DMS79 (cell line): ENCODE data around the gene SIN3A.
"Not testable (repeated sequence)": the region's sequence is repeated elsewhere in the genome, so short reads cannot be mapped to it uniquely, and the experiment has no call there.

Experiments used
- DNase-seq: peaks from one replicate; lab custom pipeline; 2025; lab: John Stamatoyannopoulos, UW

The SIN3A gene

GRCh38 chr15:75451674-75452363 lies at the start of gene SIN3A:
TSS of gene SIN3A (minus strand) at chr15:75451690. CDS start at chr15:75430375, 21,315 bp downstream.
- peak; percentile 97 for DNase-seq

DNA sequence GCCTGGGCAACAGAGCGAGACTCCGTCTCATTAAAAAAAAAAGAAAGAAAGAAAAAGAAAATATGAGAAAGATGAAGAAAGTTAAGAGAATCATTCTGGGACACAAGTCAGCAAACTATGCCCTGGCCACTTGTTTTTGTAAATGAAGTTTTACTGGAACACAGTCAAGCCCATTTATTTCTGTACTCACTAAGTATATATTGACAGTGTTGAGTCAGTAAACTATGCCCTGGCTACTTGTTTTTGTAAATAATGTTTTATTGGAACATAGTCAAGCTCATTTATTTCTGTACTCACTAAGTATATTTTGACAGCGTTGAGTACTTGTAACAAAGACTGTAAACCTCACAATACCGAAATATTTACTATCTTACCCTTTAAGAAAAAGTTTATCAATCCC lies 42.2 kb upstream of the SIN3A start:
- no peak for DNase-seq

GRCh38 chr15:75483961-75484360 lies 32.5 kb upstream of the SIN3A start:
- DNase-seq: no peak

DNA sequence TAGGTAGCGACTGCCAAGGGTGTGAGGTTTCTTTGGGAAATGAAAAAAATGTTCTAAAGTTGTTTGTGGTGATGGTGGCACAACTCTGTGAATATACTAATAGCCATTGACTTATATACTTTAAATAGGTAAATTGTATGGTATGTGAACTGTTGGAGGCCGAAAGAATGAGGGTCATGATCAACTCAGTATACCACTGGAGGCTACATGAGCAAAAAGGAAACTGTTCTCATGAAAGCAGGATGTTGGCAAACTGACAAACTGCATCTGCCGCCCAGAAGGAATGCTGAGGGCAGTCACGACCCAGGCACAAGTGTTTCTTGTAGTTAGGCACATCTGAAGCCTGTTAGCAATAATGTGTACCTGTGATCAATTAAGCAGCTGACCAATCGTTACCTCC lies 32.1 kb upstream of the SIN3A start:
- DNase-seq: not testable (repeated sequence)

DNA sequence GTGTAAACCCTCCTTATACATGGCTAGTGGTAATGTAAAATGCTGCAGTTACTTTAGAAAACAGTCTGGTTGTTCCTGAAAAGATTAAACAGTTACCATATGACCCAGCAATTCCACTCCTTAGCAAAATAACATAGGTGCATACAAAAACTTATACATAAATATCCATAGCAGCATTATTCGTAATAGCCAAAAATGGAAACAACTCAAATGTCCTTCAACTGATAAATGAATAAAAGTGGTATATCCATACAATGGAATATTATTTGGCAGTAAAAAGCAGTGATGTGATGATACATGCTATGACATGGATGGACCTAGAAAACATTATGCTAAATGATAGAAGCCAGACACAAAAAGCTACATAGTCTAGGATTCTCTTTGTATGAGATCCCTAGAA lies 31.6 kb upstream of the SIN3A start:
- no peak for DNase-seq

DNA sequence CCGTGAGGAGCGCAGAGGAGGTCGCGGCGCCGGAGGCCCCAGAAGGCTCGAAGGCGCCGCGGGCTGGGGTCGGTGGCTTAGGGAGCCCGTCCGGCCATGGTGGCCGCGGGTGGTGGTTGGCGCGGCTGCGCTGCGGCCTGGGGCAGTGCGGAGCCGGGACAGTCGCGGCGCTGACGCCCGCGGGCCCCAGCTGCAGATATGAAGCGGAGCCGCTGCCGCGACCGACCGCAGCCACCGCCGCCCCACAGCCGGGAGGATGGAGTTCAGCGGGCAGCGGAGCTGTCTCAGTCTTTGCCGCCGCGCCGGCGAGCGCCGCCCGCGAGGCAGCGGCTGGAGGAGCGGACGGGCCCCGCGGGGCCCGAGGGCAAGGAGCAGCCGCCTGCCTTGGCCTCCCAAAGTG lies 29.0 kb upstream of the SIN3A start:
- DNase-seq: not testable (repeated sequence)

DNA sequence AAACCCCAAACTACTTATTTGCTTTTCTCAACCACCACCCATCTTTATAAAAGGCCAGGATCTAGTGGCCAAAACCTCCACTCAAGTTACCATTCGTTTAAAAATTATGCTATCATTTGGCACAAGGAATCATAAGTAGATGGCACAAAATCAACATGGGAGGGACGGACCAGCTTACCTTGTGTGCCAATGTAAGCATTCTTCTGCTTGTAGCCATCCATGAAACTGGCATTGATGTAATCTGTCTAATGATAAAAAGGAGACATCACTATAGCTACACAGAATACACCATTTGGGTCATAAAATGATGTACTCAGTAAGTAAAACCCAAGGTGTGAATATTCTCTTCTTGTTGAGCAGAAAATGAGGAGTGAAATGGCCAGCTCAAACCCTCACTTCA lies 28.2 kb upstream of the SIN3A start:
- DNase-seq: no peak

- not testable (repeated sequence) for DNase-seq
These were observed 25.6 kb upstream of the SIN3A start for GRCh38 chr15:75477094-75477493.

- DNase-seq: no peak
These were observed 17.6 kb upstream of the SIN3A start for GRCh38 chr15:75468913-75469598.

DNA sequence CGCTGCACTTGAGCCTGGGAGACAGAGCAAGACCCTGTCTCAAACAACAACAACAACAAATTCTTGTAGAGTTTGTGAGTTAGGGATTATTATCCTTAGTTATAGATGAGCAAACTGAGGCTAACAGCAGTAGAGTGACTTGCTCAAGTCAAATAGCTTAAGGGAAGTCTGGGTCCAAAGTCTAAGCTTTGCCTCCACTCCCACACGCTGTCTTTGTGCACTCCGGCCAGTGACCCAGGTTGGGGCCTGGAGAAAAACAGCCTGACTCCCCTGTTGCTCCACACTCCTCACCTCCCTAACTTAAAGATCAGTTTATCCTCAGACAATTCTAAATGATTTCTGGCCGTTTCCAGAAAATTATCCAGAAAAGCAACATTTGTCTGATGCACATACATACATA lies 9.2 kb upstream of the SIN3A start:
- DNase-seq: no peak

- DNase-seq: no peak
These were observed 8.1 kb upstream of the SIN3A start for GRCh38 chr15:75459581-75459980.

- DNase-seq: no peak
These were observed 5.2 kb upstream of the SIN3A start for GRCh38 chr15:75456710-75457109.

GRCh38 chr15:75455982-75456531 lies 4.6 kb upstream of the SIN3A start:
- DNase-seq: no peak

GRCh38 chr15:75455424-75455981 lies 4.0 kb upstream of the SIN3A start:
- DNase-seq: no peak

DNA sequence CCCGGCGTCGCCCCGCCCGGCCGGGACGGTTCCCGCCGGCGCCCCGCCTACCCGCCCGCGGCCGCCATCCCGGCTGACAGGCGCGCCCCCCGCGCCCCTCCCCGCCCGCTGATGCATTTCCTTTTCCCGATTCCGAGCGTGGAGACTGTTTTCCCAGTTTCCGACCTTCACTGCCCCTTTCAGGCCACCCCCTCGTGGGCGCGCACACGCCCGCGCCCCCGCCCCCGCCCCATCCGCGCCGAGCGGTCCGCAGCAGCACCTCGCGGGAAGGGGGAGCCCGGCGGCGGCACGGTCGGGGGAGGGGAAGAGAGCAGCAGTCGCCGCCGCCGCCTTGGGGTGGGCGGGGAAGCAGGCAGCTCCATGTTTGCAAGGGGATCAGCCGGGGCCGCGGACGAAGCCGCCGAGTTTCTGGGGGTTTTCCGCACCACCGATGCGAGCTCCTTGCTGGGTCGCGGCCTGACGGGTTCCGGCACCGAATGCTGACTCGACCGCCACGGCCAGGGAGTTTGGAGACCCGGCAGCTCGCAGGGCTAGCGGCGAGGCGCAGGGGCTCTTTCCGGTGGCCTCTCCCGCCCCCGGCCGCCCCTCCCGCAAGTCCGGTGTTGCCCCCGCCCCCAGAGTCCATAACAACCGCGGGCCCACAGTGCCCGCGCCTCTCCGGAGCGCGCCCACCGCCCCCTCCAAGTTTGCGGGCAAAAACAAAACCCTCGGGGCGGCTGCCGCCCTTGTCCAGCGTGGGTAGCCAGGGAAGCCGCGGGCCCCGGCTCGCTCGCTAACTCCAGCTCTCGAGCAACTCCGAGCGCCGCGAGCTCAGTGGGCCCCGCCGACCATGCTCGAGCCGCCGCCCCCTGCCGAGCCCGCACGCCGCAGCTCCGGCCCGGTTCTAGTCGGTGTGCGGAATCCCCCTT lies 3.2 kb upstream of the SIN3A start:
- no peak for DNase-seq

DNA sequence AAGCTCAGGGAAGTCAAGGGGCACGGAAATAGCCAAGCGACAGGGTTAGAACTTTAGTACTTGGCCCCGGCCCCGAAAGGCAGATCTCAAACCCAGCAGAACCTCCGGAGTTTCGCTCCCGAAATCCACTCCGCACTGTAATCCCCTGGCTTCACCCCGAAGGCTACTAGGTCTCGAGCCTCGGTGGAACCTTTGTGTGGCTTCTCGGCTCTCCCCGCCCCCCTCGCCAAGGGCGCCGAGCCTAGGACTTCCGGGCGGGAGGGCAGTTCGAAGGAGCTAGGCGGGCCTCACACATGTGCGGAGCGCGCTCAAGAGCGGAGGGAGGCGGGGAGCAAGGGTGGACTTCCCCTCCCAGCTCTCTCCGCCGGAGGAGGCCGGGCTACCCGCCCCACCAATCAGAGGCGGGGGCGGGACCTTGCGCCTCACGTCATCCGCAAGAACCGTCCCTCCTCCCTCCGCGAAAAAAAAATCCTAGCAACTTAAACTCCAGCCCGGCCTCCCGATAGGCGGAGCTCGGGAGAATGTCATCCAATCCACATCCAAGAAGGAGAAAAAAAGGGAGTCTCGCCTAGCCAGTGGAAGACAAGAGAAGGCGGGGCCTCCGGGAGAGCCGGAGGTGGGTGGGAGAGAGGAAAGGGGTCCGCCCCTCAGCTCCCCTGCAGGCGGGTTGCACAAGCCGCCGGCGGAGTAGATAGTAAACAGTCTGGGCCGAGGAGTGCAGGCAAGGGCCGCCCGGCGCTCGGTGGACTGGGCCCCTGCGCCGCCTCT lies 2.4 kb upstream of the SIN3A start:
- peak; percentile 90 for DNase-seq

DNA sequence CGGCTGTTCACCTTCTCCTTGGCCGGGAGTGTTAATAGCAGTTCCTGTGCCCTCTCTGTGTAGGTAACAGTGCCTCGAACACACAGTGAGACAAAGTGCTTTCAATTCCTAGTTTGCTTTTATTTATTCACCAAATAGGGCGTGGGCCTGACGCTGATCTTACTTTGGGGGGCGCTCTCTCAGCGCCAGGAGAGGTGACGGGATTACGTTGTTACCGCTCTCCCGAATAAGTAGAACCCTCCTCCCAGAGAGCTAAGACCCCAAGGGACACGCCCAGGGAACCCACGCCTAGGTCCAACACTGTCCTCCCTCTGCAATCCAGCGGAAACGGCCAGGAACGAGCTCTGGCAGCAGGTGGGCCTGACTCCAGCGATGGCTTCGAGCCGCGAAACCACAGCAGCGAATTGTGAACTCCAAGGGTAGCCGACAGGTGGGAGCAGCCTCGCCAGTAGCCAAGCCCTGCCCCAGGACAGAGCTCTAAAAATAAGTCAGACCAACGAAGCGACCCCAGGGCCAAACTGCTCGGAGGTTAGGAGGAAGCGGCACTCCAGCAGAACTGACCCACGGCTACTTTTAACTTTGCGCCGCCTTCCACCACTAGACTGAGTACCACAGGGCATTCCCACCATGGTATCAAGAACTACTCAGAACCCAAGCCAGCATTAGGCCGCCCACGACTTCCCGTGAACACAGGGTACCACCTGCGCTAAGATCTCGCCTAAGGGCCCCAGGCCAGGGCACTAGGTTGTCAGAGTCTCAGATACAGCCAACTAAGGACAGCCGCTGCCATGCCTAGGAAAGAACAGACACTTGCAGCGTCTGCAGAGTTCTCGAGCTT lies 1.6 kb upstream of the SIN3A start:
- no peak for DNase-seq

DNA sequence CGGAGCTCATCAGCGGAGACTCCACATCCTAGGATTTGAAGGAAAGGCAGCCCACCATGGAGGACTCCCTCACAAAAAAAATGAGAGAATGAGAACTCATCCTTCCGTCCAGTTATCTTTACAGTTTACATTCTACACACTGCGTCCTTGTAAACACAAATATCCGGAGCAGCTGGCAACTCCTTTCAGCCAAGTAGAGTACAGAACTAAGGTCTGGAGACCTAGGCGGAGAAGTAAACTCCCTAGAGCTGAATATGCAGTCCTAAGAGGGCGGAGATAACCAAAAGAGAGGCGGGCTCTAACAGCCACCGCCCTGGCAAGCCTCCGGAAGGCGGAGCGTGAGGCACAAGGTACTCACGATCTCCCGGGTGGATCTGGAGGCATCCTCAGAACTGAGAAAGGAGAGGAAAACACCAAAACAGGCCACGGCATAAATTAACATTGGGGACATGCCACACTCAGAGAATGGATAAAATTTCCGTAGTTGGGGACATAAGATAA lies 924 bp upstream of the SIN3A start:
- peak; percentile 27 for DNase-seq

GRCh38 chr15:75451202-75451673 lies 252 bp downstream of the SIN3A start:
- no peak for DNase-seq
